C4-2B (cell line): ENCODE results near the gene SETBP1.

Experiments used
- H3K27ac ChIP-seq: fragments of 450-650 bp; 2 replicates; pipeline ENCODE4 v1.5.1; 2017
- CTCF ChIP-seq: fragments of 450-650 bp; conservative IDR thresholded peaks from 2 replicates; pipeline ENCODE4 v1.5.1; 2017; ENCODE audit warnings: mild to moderate bottlenecking
- ZFX ChIP-seq: fragments of 450-650 bp; IDR thresholded peaks from 2 replicates; pipeline ENCODE4 v1.6.1; 2017

Gene SETBP1

GRCh38 chr18:44786257-44786656 lies 105.6 kb downstream of the SETBP1 start:
- H3K27ac ChIP-seq: no peak overlapping the region
- TF ChIP-seq CTCF: no peak
- TF ChIP-seq ZFX: no peak

- H3K27ac ChIP-seq: no peak overlapping the region
- no peak for TF ChIP-seq CTCF
- TF ChIP-seq ZFX: no peak
Observed at GRCh38 chr18:44786688-44787087, 106.0 kb downstream of the SETBP1 start.

- no peak overlapping the region for H3K27ac ChIP-seq
- TF ChIP-seq ZFX (no peak), CTCF (no peak)
Observed at GRCh38 chr18:44788334-44788733, 107.6 kb downstream of the SETBP1 start.

GRCh38 chr18:44789710-44790109 lies 109.0 kb downstream of the SETBP1 start:
- TF ChIP-seq ZFX: no peak
- TF ChIP-seq CTCF: no peak
- H3K27ac ChIP-seq: no peak overlapping the region

- TF ChIP-seq ZFX (no peak), CTCF (no peak)
Observed at GRCh38 chr18:44790860-44791259, 110.2 kb downstream of the SETBP1 start.

GRCh38 chr18:44791520-44791919 lies 110.8 kb downstream of the SETBP1 start:
- no peak overlapping the region for H3K27ac ChIP-seq
- no peak for TF ChIP-seq ZFX
- no peak for TF ChIP-seq CTCF

More at GRCh38 chr18:44790860-44791259, 110.2 kb downstream of the SETBP1 start:
- no peak overlapping the region for H3K27ac ChIP-seq

GRCh38 chr18:44792456-44793061 lies 111.9 kb downstream of the SETBP1 start:
- TF ChIP-seq CTCF (no peak), ZFX (no peak)
- H3K27ac ChIP-seq: no peak overlapping the region
